ENCODE data around the gene PAPSS1.
A peak's percentile ranks its signal among the peaks of the same experiment; 100 is the strongest.
"Not testable (repeated sequence)": the region's sequence is repeated elsewhere in the genome, so short reads cannot be mapped to it uniquely, and the experiment has no call there.

PAPSS1 gene

GRCh38 chr4:107740950-107741701 lies 21.1 kb upstream of the PAPSS1 start:
- Histone ChIP-seq H3K27ac (ENCODE audit: low read depth, low read length) (peak overlapping the region; percentile 87), H3K4me3 (ENCODE audit: low read length) (no peak overlapping the region), H3K9ac (ENCODE audit: low read length) (no peak overlapping the region), H3K36me3 (ENCODE audit: control insufficient read depth, insufficient read depth, low read length) (no peaks in the 10 kb centered on the region), H3K27me3 (ENCODE audit: control insufficient read depth, insufficient read depth, low read length) (no peaks in the 10 kb centered on the region), H3K4me1 (ENCODE audit: control insufficient read depth, insufficient read depth, low read length) (peaks cover 6% of the 10 kb centered on the region)

- Histone ChIP-seq H3K27me3 (ENCODE audit: control insufficient read depth, insufficient read depth, low read length) (no peaks in the 10 kb centered on the region), H3K9ac (ENCODE audit: low read length) (no peak overlapping the region), H3K36me3 (ENCODE audit: control insufficient read depth, insufficient read depth, low read length) (no peaks in the 10 kb centered on the region), H3K4me1 (ENCODE audit: control insufficient read depth, insufficient read depth, low read length) (peaks cover 6% of the 10 kb centered on the region), H3K4me3 (ENCODE audit: low read length) (no peak overlapping the region), H3K27ac (ENCODE audit: low read depth, low read length) (peak overlapping the region; percentile 87)
Observed at GRCh38 chr4:107740381-107740780, 20.3 kb upstream of the PAPSS1 start.

- H3K27ac ChIP-seq (ENCODE audit: low read depth, low read length) = no peak overlapping the region
- no peaks in the 10 kb centered on the region for H3K36me3 ChIP-seq (ENCODE audit: control insufficient read depth, insufficient read depth, low read length)
- no peak overlapping the region for H3K4me3 ChIP-seq (ENCODE audit: low read length)
- no peaks in the 10 kb centered on the region for H3K27me3 ChIP-seq (ENCODE audit: control insufficient read depth, insufficient read depth, low read length)
- H3K4me1 ChIP-seq (ENCODE audit: control insufficient read depth, insufficient read depth, low read length) = peaks cover 7% of the 10 kb centered on the region
- H3K9ac ChIP-seq (ENCODE audit: low read length) = no peak overlapping the region
Observed at GRCh38 chr4:107737450-107737849, 17.4 kb upstream of the PAPSS1 start.

GRCh38 chr4:107736924-107737448 lies 17.0 kb upstream of the PAPSS1 start:
- no peak overlapping the region for H3K4me3 ChIP-seq (ENCODE audit: low read length)
- no peak overlapping the region for H3K9ac ChIP-seq (ENCODE audit: low read length)
- H3K27ac ChIP-seq (ENCODE audit: low read depth, low read length) = no peak overlapping the region
- no peaks in the 10 kb centered on the region for H3K36me3 ChIP-seq (ENCODE audit: control insufficient read depth, insufficient read depth, low read length)
- no peaks in the 10 kb centered on the region for H3K27me3 ChIP-seq (ENCODE audit: control insufficient read depth, insufficient read depth, low read length)
- H3K4me1 ChIP-seq (ENCODE audit: control insufficient read depth, insufficient read depth, low read length) = peaks cover 7% of the 10 kb centered on the region

GRCh38 chr4:107736037-107736436 lies 16.0 kb upstream of the PAPSS1 start:
- H3K27me3 ChIP-seq (ENCODE audit: control insufficient read depth, insufficient read depth, low read length) = no peaks in the 10 kb centered on the region
- H3K27ac ChIP-seq (ENCODE audit: low read depth, low read length) = no peak overlapping the region
- H3K36me3 ChIP-seq (ENCODE audit: control insufficient read depth, insufficient read depth, low read length) = no peaks in the 10 kb centered on the region
- no peak overlapping the region for H3K4me3 ChIP-seq (ENCODE audit: low read length)
- H3K4me1 ChIP-seq (ENCODE audit: control insufficient read depth, insufficient read depth, low read length) = peaks cover 6% of the 10 kb centered on the region
- H3K9ac ChIP-seq (ENCODE audit: low read length) = no peak overlapping the region

- Histone ChIP-seq H3K4me3 (ENCODE audit: low read length) (no peak overlapping the region), H3K4me1 (ENCODE audit: control insufficient read depth, insufficient read depth, low read length) (peaks cover 2% of the 10 kb centered on the region), H3K9ac (ENCODE audit: low read length) (no peak overlapping the region), H3K36me3 (ENCODE audit: control insufficient read depth, insufficient read depth, low read length) (no peaks in the 10 kb centered on the region), H3K27ac (ENCODE audit: low read depth, low read length) (no peak overlapping the region), H3K27me3 (ENCODE audit: control insufficient read depth, insufficient read depth, low read length) (no peaks in the 10 kb centered on the region)
Observed at GRCh38 chr4:107734120-107734519, 14.1 kb upstream of the PAPSS1 start.

- H3K27me3 ChIP-seq (ENCODE audit: control insufficient read depth, insufficient read depth, low read length) = no peaks in the 10 kb centered on the region
- peaks cover 2% of the 10 kb centered on the region for H3K4me1 ChIP-seq (ENCODE audit: control insufficient read depth, insufficient read depth, low read length)
- H3K36me3 ChIP-seq (ENCODE audit: control insufficient read depth, insufficient read depth, low read length) = no peaks in the 10 kb centered on the region
- H3K27ac ChIP-seq (ENCODE audit: low read depth, low read length) = peak overlapping the region; percentile 28
- H3K9ac ChIP-seq (ENCODE audit: low read length) = no peak overlapping the region
- no peak overlapping the region for H3K4me3 ChIP-seq (ENCODE audit: low read length)
Observed at GRCh38 chr4:107733431-107733925, 13.4 kb upstream of the PAPSS1 start.

- H3K36me3 ChIP-seq (ENCODE audit: control insufficient read depth, insufficient read depth, low read length); H3K4me3 ChIP-seq (ENCODE audit: low read length); H3K9ac ChIP-seq (ENCODE audit: low read length); H3K27me3 ChIP-seq (ENCODE audit: control insufficient read depth, insufficient read depth, low read length); H3K4me1 ChIP-seq (ENCODE audit: control insufficient read depth, insufficient read depth, low read length); H3K27ac ChIP-seq (ENCODE audit: low read depth, low read length): not testable (repeated sequence)
Observed at GRCh38 chr4:107729050-107729449, 9.0 kb upstream of the PAPSS1 start.

GRCh38 chr4:107726131-107726925 lies 6.3 kb upstream of the PAPSS1 start:
- H3K4me3 ChIP-seq (ENCODE audit: low read length); H3K27me3 ChIP-seq (ENCODE audit: control insufficient read depth, insufficient read depth, low read length); H3K27ac ChIP-seq (ENCODE audit: low read depth, low read length); H3K36me3 ChIP-seq (ENCODE audit: control insufficient read depth, insufficient read depth, low read length); H3K9ac ChIP-seq (ENCODE audit: low read length); H3K4me1 ChIP-seq (ENCODE audit: control insufficient read depth, insufficient read depth, low read length): not testable (repeated sequence)

- Histone ChIP-seq H3K36me3 (ENCODE audit: control insufficient read depth, insufficient read depth, low read length) (no peaks in the 10 kb centered on the region), H3K4me3 (ENCODE audit: low read length) (no peak overlapping the region), H3K27ac (ENCODE audit: low read depth, low read length) (no peak overlapping the region), H3K4me1 (ENCODE audit: control insufficient read depth, insufficient read depth, low read length) (no peaks in the 10 kb centered on the region), H3K9ac (ENCODE audit: low read length) (no peak overlapping the region), H3K27me3 (ENCODE audit: control insufficient read depth, insufficient read depth, low read length) (no peaks in the 10 kb centered on the region)
Observed at GRCh38 chr4:107725281-107725859, 5.3 kb upstream of the PAPSS1 start.

GRCh38 chr4:107723331-107723730 lies 3.3 kb upstream of the PAPSS1 start:
- not testable (repeated sequence) for H3K36me3 ChIP-seq (ENCODE audit: control insufficient read depth, insufficient read depth, low read length); H3K9ac ChIP-seq (ENCODE audit: low read length); H3K27ac ChIP-seq (ENCODE audit: low read depth, low read length); H3K4me3 ChIP-seq (ENCODE audit: low read length); H3K27me3 ChIP-seq (ENCODE audit: control insufficient read depth, insufficient read depth, low read length); H3K4me1 ChIP-seq (ENCODE audit: control insufficient read depth, insufficient read depth, low read length)

- H3K36me3 ChIP-seq (ENCODE audit: control insufficient read depth, insufficient read depth, low read length) = no peaks in the 10 kb centered on the region
- H3K4me3 ChIP-seq (ENCODE audit: low read length) = peak overlapping the region; percentile 83
- H3K27me3 ChIP-seq (ENCODE audit: control insufficient read depth, insufficient read depth, low read length) = no peaks in the 10 kb centered on the region
- no peak overlapping the region for H3K9ac ChIP-seq (ENCODE audit: low read length)
- H3K27ac ChIP-seq (ENCODE audit: low read depth, low read length) = no peak overlapping the region
- H3K4me1 ChIP-seq (ENCODE audit: control insufficient read depth, insufficient read depth, low read length) = peaks cover 7% of the 10 kb centered on the region
Observed at GRCh38 chr4:107721436-107722100, 1.5 kb upstream of the PAPSS1 start.

Data from rectal smooth muscle tissue (tissue), 1 donor.